ENCODE measurements around the gene PAM.

GRCh38 chr5:102999191-102999590 is 244.1 kb downstream of the PAM start:
- TF ChIP-seq CTCF (IDR thresholded peaks at IDR 0.05; ENCODE audit: insufficient read depth, low read length, poor library complexity, severe bottlenecking) (no peak), EZH2phosphoT487 (conservative IDR thresholded peaks at IDR 0.05; ENCODE audit: low read length) (no peak)
